Skeletal muscle tissue (tissue), 4 donors: Measurements from ENCODE around the gene HNRNPUL1. TPM values are rescaled to one million over a fixed set of nuclear protein-coding genes. Genes with fewer than 3 reads are reported as not detected.
A peak's percentile ranks its signal among the peaks of the same experiment; 100 is the strongest.

Experiments
- H3K27ac ChIP-seq: one replicate; pipeline ENCODE4 v1.7.0; 2013; ENCODE audit warnings: mild to moderate bottlenecking, low read depth, low read length, inconsistent platforms
- H3K27me3 ChIP-seq, 3 donors: one replicate each; pipeline ENCODE4 v1.7.0; 2013; ENCODE audit warnings: low read length in 3 of 3; ENCODE audit not compliant: control insufficient read depth in 3 of 3, insufficient read depth in 3 of 3
- H3K36me3 ChIP-seq, 3 donors: one replicate each; pipeline ENCODE4 v1.7.0; 2013; ENCODE audit warnings: low read length in 3 of 3; ENCODE audit not compliant: control insufficient read depth in 3 of 3, insufficient read depth in 3 of 3
- H3K4me1 ChIP-seq, 3 donors: one replicate each; pipeline ENCODE4 v1.7.0; 2013; ENCODE audit warnings: low read length in 3 of 3, mild to moderate bottlenecking in 3 of 3; ENCODE audit not compliant: control insufficient read depth in 3 of 3, insufficient read depth in 3 of 3
- H3K4me3 ChIP-seq, 3 donors: one replicate each; pipeline ENCODE4 v1.7.0; 2013; ENCODE audit warnings: low read length in 3 of 3
- H3K9ac ChIP-seq, 3 donors: one replicate each; pipeline ENCODE4 v1.7.0; 2013; ENCODE audit warnings: low read length in 3 of 3, mild to moderate bottlenecking in 3 of 3, moderate library complexity in 2 of 3, low read depth in 1 of 3
- H3K9me3 ChIP-seq, 3 donors: one replicate each; pipeline ENCODE4 v1.7.0; 2013; ENCODE audit warnings: low read length in 3 of 3; ENCODE audit not compliant: control insufficient read depth in 3 of 3
- total RNA-seq: library from RNA; depleted of rRNA; stranded (reverse); fragments of >200 nt; gene quantifications from one replicate; pipeline ENCODE4 v1.2.3, GENCODE V29; 2014
- donor health status: Osteomylitis.

The HNRNPUL1 gene
- total RNA-seq, 1 donor from 2014 or later: 68.4 TPM

GRCh38 chr19:41305927-41306793, 42.0 kb downstream of the HNRNPUL1 start:
- no peaks in the 10 kb centered on the region for H3K9me3 ChIP-seq
- no peaks in the 10 kb centered on the region for H3K27me3 ChIP-seq
- H3K9ac ChIP-seq: peak overlapping the region in 1 of 3 donors; percentile 16
- no peak overlapping the region for H3K4me3 ChIP-seq
- H3K27ac ChIP-seq: peak overlapping the region; percentile 21
- peaks cover 30 to 32% (median 31%) of the 10 kb centered on the region in 3 donors for H3K4me1 ChIP-seq
- peaks cover 48 to 62% (median 53%) of the 10 kb centered on the region in 3 donors for H3K36me3 ChIP-seq

DNA sequence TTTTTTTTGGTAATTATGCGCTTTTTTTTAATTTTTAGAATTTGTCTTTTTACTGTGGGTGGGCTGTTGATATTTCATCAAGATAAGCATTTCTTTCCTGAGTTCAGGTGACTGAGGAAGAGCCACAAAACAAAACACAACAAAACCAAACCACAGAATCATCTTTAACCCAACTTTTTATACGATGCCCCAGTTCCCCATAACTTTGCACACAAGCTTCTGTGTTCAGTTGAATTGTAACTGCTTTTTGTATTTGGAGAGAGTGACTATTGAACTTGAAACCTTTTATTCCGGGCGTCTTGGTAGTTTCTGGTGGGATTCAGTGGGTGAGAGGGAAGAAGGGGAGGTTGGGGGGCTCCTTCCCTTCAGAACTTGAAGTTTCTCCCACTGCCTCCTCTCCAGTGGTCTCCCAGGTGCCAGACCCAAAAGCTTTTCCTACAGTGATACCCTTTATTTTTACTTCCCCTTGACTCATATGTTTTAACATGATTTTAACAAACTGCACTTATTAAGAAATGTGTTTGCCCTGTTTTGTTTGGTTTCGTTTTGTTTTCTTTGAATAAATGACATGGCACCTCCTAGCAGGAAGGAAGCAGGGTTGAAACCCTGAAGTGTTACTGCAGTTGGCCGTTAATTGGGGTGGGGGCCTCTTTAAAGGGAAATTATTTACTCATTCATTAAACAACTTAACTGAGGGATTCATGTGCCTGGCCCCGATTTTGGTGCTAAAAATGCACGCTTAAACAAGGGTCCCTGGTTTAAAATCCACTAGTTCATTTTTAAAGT, 43.1 kb downstream of the HNRNPUL1 start:
- Histone ChIP-seq H3K9me3 (no peaks in the 10 kb centered on the region), H3K4me1 (peaks cover 37 to 40% (median 39%) of the 10 kb centered on the region in 3 donors), H3K36me3 (peaks cover 46 to 54% (median 47%) of the 10 kb centered on the region in 3 donors), H3K9ac (peak overlapping the region in 2 of 3 donors; percentile 8 to 98), H3K4me3 (no peak overlapping the region), H3K27me3 (no peaks in the 10 kb centered on the region), H3K27ac (peak overlapping the region; percentile 91)

DNA sequence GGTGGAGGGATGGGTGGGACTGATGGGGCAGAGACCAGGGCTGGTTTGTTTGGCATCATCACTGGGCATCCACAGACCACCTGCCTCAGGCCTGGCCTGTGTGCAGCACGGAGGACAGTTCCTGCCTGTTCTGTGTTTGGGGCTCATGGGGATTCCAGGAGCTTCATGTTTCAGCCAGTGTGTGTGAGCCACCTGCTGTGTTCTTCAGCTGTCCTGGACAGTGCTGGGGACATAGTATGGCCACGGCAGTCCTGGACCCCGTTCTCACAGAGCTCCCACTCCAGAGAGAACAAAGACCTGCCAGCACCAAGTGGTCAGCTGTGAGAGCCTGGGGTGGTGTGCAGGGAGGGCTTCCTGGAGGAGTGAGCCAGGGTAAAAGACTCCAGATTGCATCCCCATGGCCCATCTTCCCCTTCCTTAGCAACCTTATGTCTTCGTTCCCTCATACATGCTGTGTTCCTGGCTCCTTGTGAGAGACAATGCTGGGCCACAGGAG, 43.8 kb downstream of the HNRNPUL1 start:
- Histone ChIP-seq H3K4me3 (peak overlapping the region in 1 of 3 donors; percentile 41), H3K4me1 (peaks cover 40 to 46% (median 43%) of the 10 kb centered on the region in 3 donors)

GRCh38 chr19:41308450-41309179, 44.4 kb downstream of the HNRNPUL1 start:
- peak overlapping the region; percentile 84 to 98 (median 91) for H3K4me3 ChIP-seq
- peaks cover 40 to 49% (median 46%) of the 10 kb centered on the region in 3 donors for H3K4me1 ChIP-seq
- peak overlapping the region; percentile 91 for H3K27ac ChIP-seq
- peaks cover 47 to 54% (median 49%) of the 10 kb centered on the region in 3 donors for H3K36me3 ChIP-seq
- peak overlapping the region; percentile 82 to 98 (median 92) for H3K9ac ChIP-seq
- H3K27me3 ChIP-seq: no peaks in the 10 kb centered on the region
- H3K9me3 ChIP-seq: no peaks in the 10 kb centered on the region

More for the DNA sequence above, 43.8 kb downstream of the HNRNPUL1 start:
- Histone ChIP-seq H3K36me3 (peaks cover 47 to 53% (median 48%) of the 10 kb centered on the region in 3 donors), H3K9ac (peak overlapping the region; percentile 8 to 98 (median 66)), H3K27ac (peak overlapping the region; percentile 91), H3K27me3 (no peaks in the 10 kb centered on the region), H3K9me3 (no peaks in the 10 kb centered on the region)

DNA sequence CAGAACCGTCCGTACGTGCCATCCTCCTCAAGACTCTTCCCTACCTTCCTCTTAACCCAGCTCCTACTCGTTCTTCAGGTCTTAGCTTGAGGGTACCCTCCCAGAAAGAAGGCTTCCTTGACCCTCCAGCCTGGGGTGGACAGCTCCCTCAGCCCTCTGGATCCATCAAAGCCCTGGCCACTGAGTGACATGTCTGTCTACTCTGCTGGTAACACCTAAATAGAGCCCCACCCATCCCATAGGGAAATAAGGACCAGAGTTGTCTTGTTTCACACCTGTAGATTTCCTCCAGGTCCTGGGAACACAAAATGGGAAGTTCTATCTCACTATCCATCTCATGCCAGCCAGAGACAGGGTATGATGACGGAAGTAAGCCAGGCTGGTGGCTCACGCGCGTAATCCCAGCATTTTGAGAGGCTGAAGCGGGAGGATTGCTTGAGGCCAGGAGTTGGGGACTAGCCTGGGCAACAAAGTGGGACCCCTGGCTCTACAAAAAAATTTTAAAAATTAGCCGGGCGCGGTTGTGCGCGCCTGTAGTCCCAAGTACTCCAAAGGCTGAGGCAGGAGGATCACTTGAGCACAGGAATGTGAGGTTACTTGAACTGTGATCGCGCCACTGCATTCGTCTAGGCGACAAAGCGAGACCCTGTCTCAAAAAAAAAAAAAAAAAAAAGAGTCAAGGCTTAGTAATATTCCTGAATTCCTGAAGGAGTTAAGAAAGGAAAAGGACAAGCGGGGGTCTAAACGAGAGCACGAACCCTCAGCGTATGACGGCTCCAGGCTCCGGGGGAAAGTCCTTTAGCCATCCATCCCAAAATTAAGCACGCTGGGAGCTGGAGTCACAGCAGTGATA, 45.2 kb downstream of the HNRNPUL1 start:
- H3K9me3 ChIP-seq: no peaks in the 10 kb centered on the region
- H3K4me3 ChIP-seq: peak overlapping the region; percentile 84 to 98 (median 91)
- no peaks in the 10 kb centered on the region for H3K27me3 ChIP-seq
- H3K4me1 ChIP-seq: peaks cover 40 to 49% (median 44%) of the 10 kb centered on the region in 3 donors
- H3K9ac ChIP-seq: peak overlapping the region; percentile 82 to 98 (median 92)
- peak overlapping the region; percentile 91 for H3K27ac ChIP-seq
- peaks cover 39 to 49% (median 41%) of the 10 kb centered on the region in 3 donors for H3K36me3 ChIP-seq

DNA sequence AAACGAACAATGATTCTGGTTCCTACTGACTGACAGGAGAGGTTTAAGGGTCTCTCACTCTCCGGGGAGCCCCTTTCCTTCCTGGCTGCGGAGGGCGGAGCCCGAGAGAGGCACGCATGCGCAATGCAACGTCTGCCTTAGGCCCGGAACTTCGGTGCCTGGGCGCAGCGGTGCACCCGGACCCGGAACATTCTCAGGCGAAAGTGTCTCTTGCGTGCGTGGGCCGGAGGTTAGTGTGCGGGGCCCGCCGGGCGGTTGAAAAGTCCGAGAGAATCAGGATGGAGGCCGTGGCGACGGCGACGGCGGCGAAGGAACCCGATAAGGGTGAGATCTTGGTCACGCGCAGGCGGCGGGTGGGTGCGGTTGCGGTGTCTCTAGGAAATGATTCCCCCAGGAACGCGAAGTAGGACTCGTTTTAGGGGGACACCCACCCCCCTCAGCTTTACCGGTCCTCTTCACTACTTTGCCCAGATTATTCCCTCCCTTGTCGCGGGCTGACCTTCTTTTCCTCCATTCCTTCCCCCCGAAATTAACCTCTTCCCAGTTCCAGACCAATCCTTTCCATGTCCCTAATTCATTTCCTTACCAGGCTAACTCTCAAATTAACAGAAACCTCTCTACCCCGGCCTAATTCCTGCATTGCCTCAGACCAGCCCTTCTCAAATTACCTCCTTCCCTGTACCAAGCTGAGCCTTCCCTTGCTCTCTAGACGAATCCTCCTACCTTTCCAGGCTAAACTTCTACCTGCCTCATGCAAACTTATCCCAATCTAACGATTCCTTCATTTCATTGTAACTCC, 46.1 kb downstream of the HNRNPUL1 start, which contains the start of gene CCDC97:
Gene CCDC97 (plus strand): TSS at position 140 of the 799 bp plus-strand sequence. CDS start 139 bp downstream, at position 279.
- H3K4me3 ChIP-seq: peak within 1 kb of the TSS; percentile 84 to 98 (median 91)
- no peaks in the 10 kb centered on the region for H3K9me3 ChIP-seq
- H3K4me1 ChIP-seq: peaks cover 39 to 49% (median 44%) of the 10 kb centered on the region in 3 donors
- peak within 1 kb of the TSS; percentile 82 to 98 (median 92) for H3K9ac ChIP-seq
- no peaks in the 10 kb centered on the region for H3K27me3 ChIP-seq
- peak within 1 kb of the TSS; percentile 91 for H3K27ac ChIP-seq
- peaks cover 31 to 41% (median 33%) of the 10 kb centered on the region in 3 donors for H3K36me3 ChIP-seq

DNA sequence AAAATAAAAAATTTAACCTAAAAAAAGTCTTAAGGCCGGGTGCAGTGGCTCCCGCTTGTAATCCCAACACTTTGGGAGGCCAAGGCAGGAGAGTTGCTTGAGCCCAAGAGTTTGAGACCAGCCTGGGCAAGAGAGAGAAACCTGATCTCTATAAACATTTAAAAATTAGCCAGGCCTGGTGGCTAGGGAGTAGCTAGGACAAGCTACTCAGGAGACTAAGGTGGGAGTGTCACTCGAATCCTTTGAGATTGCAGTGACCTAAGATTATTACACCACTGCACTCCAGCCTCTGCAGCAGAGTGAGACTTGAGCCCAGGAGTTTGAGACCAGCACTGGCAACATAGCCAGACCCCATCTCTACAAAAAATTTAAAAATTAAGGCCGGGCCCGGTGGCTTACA, 46.9 kb downstream of the HNRNPUL1 start:
- Histone ChIP-seq H3K27ac (peak overlapping the region; percentile 91), H3K4me3 (peak overlapping the region; percentile 84 to 98 (median 91)), H3K27me3 (no peaks in the 10 kb centered on the region), H3K9ac (peak overlapping the region; percentile 82 to 98 (median 92)), H3K9me3 (no peaks in the 10 kb centered on the region), H3K36me3 (peaks cover 25 to 35% (median 27%) of the 10 kb centered on the region in 3 donors), H3K4me1 (peaks cover 39 to 49% (median 44%) of the 10 kb centered on the region in 3 donors)

- peak overlapping the region in 2 of 3 donors; percentile 63 to 98 for H3K9ac ChIP-seq
- no peak overlapping the region for H3K27ac ChIP-seq
- peak overlapping the region in 2 of 3 donors; percentile 29 to 84 for H3K4me3 ChIP-seq
- H3K36me3 ChIP-seq: peaks cover 25 to 35% (median 27%) of the 10 kb centered on the region in 3 donors
- H3K4me1 ChIP-seq: peaks cover 39 to 49% (median 44%) of the 10 kb centered on the region in 3 donors
- H3K9me3 ChIP-seq: no peaks in the 10 kb centered on the region
- no peaks in the 10 kb centered on the region for H3K27me3 ChIP-seq
Observed at GRCh38 chr19:41311613-41312012, 47.4 kb downstream of the HNRNPUL1 start.
